Measurements from ENCODE around the gene HSD11B2.
A peak's percentile ranks its signal among the peaks of the same experiment; 100 is the strongest.

HSD11B2 gene

DNA sequence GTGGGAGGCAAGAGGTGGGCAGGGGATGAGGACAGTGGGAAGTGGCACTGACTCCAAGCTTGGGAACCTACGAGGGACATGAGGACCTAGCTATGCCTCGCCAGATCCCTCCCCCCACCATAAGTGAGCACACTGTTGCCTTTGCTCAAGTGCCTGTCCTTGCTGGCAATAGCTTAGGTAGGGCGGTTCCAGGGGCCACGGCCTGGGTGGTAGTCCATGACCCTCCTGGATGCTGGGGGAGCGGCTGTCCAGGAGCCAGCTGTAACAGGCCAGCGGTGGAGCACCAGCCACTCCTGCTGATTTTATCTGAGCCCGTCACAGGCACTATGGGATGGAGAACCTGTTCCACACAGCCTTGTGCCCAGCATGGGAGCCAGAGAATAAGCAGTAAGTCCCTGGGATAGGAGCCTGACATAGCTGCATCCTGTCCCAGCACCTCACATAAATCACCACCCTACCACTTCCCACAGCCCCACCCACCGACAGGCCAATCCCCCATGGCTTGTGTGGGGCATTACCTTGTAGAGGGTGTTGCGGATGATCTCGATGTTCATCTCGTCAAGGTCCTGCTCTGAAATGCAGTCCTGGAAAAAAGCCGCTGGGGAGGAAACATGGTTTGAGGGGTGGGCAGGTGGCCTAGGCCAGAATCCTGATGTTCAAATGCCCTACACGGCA, 11.8 kb downstream of the HSD11B2 start:
- peaks cover 0 to 81% of the 10 kb centered on the region in 2 experiments; a peak in 1 of 3 replicates for H3K36me3 ChIP-seq (ENCODE audit: control insufficient read depth in 2 of 2, insufficient read depth in 1 of 2, low read length in 2 of 2)
- H3K4me3 ChIP-seq (ENCODE audit: low read depth, low read length), result no peak overlapping the region
- ChIA-PET POLR2A (interaction anchor here (0.6 to 1.6 kb wide), 2 partner anchors 11 to 12 kb away, joined by 3 to 6 read pairs; partner anchors contain the start of gene HSD11B2), CTCF (interaction anchor here (1.2 to 1.7 kb wide), 2 partner anchors 14 to 16 kb away, joined by 3 to 12 read pairs; no protein-coding TSS in a partner anchor)
- no peak overlapping the region for H3K27ac ChIP-seq (ENCODE audit: extremely low read depth, low read depth, low read length)
- H3K4me1 ChIP-seq (ENCODE audit: control insufficient read depth, insufficient read depth, low read length), result no peaks in the 10 kb centered on the region
- no peaks in the 10 kb centered on the region for H3K9me3 ChIP-seq (ENCODE audit: control insufficient read depth, insufficient read depth, low read depth, low read length)
- no peak for TF ChIP-seq ZNF169 (tag by site-specific recombination; IDR thresholded peaks at IDR 0.05)
- TF ChIP-seq, protein P1, sequence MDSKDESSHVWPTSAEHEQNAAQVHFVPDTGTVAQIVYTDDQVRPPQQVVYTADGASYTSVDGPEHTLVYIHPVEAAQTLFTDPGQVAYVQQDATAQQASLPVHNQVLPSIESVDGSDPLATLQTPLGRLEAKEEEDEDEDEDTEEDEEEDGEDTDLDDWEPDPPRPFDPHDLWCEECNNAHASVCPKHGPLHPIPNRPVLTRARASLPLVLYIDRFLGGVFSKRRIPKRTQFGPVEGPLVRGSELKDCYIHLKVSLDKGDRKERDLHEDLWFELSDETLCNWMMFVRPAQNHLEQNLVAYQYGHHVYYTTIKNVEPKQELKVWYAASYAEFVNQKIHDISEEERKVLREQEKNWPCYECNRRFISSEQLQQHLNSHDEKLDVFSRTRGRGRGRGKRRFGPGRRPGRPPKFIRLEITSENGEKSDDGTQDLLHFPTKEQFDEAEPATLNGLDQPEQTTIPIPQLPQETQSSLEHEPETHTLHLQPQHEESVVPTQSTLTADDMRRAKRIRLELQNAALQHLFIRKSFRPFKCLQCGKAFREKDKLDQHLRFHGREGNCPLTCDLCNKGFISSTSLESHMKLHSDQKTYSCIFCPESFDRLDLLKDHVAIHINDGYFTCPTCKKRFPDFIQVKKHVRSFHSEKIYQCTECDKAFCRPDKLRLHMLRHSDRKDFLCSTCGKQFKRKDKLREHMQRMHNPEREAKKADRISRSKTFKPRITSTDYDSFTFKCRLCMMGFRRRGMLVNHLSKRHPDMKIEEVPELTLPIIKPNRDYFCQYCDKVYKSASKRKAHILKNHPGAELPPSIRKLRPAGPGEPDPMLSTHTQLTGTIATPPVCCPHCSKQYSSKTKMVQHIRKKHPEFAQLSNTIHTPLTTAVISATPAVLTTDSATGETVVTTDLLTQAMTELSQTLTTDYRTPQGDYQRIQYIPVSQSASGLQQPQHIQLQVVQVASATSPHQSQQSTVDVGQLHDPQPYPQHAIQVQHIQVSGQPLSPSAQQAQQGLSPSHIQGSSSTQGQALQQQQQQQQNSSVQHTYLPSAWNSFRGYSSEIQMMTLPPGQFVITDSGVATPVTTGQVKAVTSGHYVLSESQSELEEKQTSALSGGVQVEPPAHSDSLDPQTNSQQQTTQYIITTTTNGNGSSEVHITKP (tag by site-specific recombination; IDR thresholded peaks at IDR 0.05), result no peak
- TF ChIP-seq EGR2 (tag by site-specific recombination; IDR thresholded peaks at IDR 0.05; ENCODE audit: low read depth), result 0 out of 2 replicates have a peak, but pooled peaks have one; percentile 50
- no peak for TF ChIP-seq KLF10 (tag by site-specific recombination; IDR thresholded peaks at IDR 0.05)
- 0 out of 2 replicates have a peak, but pooled peaks have one; percentile 28 for TF ChIP-seq ZIC2 (tag by site-specific recombination; IDR thresholded peaks at IDR 0.05)
- TF ChIP-seq SCRT2 (tag by site-specific recombination; IDR thresholded peaks at IDR 0.05), result peak; percentile 27; the same call in 1 of the 2 replicates
- no peak for TF ChIP-seq ZNF514 (tag by site-specific recombination; IDR thresholded peaks at IDR 0.05)
- no peak for TF ChIP-seq SALL2 (tag by site-specific recombination; IDR thresholded peaks at IDR 0.05; ENCODE audit: borderline replicate concordance)
- TF ChIP-seq ZNF658 (tag by site-specific recombination; IDR thresholded peaks at IDR 0.05), result no peak

DNA sequence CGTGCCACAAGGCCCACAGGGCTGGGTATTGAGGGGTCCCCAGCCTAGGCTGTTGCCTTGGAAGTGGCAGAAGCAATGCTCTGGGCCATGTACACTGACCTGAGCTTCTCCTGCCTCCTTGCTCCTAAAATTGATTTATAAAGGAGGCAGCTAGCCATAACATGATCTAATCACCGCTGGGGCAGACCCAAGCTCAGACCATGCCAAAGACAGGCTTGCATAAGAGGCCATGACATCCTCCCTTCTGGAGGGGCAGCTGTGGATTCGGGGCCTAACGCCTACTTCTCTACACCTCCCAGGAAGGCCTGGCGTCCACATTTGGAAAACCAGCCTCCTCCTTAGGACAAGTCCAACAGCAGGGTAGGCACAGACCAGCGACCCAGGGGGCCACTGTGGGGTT, 12.3 kb downstream of the HSD11B2 start:
- CTCF ChIA-PET, result interaction anchor here (0.5 to 1.7 kb wide), 4 partner anchors 14 to 820 kb away, joined by 3 to 12 read pairs (median 4); no protein-coding TSS in a partner anchor
- POLR2A ChIA-PET, result interaction anchor here (1.6 kb wide), 1 partner anchor 12 kb away, joined by 3 read pairs; the partner anchor contains the start of gene HSD11B2
- peaks cover 0 to 79% of the 10 kb centered on the region in 2 experiments; a peak in 1 of 3 replicates for H3K36me3 ChIP-seq (ENCODE audit: control insufficient read depth in 2 of 2, insufficient read depth in 1 of 2, low read length in 2 of 2)

More for the DNA sequence above, 12.3 kb downstream of the HSD11B2 start:
- Histone ChIP-seq H3K27ac (ENCODE audit: extremely low read depth, low read depth, low read length) (no peak overlapping the region), H3K4me1 (ENCODE audit: control insufficient read depth, insufficient read depth, low read length) (no peaks in the 10 kb centered on the region), H3K4me3 (ENCODE audit: low read depth, low read length) (no peak overlapping the region), H3K9me3 (ENCODE audit: control insufficient read depth, insufficient read depth, low read depth, low read length) (no peaks in the 10 kb centered on the region)
- no peak for TF ChIP-seq ZNF37A (tag by site-specific recombination; IDR thresholded peaks at IDR 0.05)
- TF ChIP-seq, protein P2, sequence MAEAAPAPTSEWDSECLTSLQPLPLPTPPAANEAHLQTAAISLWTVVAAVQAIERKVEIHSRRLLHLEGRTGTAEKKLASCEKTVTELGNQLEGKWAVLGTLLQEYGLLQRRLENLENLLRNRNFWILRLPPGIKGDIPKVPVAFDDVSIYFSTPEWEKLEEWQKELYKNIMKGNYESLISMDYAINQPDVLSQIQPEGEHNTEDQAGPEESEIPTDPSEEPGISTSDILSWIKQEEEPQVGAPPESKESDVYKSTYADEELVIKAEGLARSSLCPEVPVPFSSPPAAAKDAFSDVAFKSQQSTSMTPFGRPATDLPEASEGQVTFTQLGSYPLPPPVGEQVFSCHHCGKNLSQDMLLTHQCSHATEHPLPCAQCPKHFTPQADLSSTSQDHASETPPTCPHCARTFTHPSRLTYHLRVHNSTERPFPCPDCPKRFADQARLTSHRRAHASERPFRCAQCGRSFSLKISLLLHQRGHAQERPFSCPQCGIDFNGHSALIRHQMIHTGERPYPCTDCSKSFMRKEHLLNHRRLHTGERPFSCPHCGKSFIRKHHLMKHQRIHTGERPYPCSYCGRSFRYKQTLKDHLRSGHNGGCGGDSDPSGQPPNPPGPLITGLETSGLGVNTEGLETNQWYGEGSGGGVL (tag by site-specific recombination; IDR thresholded peaks at IDR 0.05), result no peak
- TF ChIP-seq ZNF473 (tag by site-specific recombination; IDR thresholded peaks at IDR 0.05), result no peak
- TF ChIP-seq, protein P3, sequence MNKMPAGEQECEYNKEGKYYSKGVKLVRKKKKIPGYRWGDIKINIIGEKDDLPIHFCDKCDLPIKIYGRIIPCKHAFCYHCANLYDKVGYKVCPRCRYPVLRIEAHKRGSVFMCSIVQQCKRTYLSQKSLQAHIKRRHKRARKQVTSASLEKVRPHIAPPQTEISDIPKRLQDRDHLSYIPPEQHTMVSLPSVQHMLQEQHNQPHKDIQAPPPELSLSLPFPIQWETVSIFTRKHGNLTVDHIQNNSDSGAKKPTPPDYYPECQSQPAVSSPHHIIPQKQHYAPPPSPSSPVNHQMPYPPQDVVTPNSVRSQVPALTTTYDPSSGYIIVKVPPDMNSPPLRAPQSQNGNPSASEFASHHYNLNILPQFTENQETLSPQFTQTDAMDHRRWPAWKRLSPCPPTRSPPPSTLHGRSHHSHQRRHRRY (tag by site-specific recombination; IDR thresholded peaks at IDR 0.05), result no peak
- no peak for TF ChIP-seq ZFP37 (tag by site-specific recombination; IDR thresholded peaks at IDR 0.05)
- no peak for TF ChIP-seq ZNF623 (tag by site-specific recombination; IDR thresholded peaks at IDR 0.05)
- no peak for TF ChIP-seq ZNF426 (tag by site-specific recombination; IDR thresholded peaks at IDR 0.05)
- TF ChIP-seq GLIS2 (tag by site-specific recombination; IDR thresholded peaks at IDR 0.05), result no peak
- TF ChIP-seq ZFP69B (tag by site-specific recombination; IDR thresholded peaks at IDR 0.05), result no peak
- TF ChIP-seq, protein P4, sequence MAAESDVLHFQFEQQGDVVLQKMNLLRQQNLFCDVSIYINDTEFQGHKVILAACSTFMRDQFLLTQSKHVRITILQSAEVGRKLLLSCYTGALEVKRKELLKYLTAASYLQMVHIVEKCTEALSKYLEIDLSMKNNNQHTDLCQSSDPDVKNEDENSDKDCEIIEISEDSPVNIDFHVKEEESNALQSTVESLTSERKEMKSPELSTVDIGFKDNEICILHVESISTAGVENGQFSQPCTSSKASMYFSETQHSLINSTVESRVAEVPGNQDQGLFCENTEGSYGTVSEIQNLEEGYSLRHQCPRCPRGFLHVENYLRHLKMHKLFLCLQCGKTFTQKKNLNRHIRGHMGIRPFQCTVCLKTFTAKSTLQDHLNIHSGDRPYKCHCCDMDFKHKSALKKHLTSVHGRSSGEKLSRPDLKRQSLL (tag by site-specific recombination; IDR thresholded peaks at IDR 0.05), result no peak
- no peak for TF ChIP-seq OVOL3 (tag by site-specific recombination; IDR thresholded peaks at IDR 0.05)
- no peak for TF ChIP-seq IKZF3 (tag by site-specific recombination; IDR thresholded peaks at IDR 0.05)
- TF ChIP-seq BCL11B (tag by site-specific recombination; IDR thresholded peaks at IDR 0.05; ENCODE audit: low read depth), result no peak
- TF ChIP-seq, protein P5, sequence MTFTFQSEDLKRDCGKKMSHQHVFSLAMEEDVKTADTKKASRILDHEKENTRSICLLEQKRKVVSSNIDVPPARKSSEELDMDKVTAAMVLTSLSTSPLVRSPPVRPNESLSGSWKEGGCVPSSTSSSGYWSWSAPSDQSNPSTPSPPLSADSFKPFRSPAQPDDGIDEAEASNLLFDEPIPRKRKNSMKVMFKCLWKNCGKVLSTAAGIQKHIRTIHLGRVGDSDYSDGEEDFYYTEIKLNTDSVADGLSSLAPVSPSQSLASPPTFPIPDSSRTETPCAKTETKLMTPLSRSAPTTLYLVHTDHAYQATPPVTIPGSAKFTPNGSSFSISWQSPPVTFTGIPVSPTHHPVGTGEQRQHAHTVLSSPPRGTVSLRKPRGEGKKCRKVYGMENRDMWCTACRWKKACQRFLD (tag by site-specific recombination; IDR thresholded peaks at IDR 0.05), result no peak
- TF ChIP-seq ZNF701 (tag by site-specific recombination; IDR thresholded peaks at IDR 0.05), result no peak

All from HEK293 (cell line).